ENCODE results near the gene RPA4. TPM values are rescaled to one million over a fixed set of nuclear protein-coding genes. Genes with fewer than 3 reads are reported as not detected.

Gene RPA4
- total RNA-seq, 4 donors from 2014 or later, result 0.23 to 1.1 (median 0.36) TPM; not detected in 1

GRCh38 chrX:96884027-96884426, 319 bp downstream of the RPA4 start:
- no peak overlapping the region for H3K4me3 ChIP-seq (ENCODE audit: low read depth, poor library complexity, severe bottlenecking)
- WGBS, 2 donors, result 89 to 96% methylated on average over 12 to 13 of the region's 13 CpGs
- no peak for DNase-seq (ENCODE audit: low spot score in 2 of 2)
- TF ChIP-seq POLR2A (IDR thresholded peaks at IDR 0.05) (no peak), CTCF (IDR thresholded peaks at IDR 0.05) (no peak)
- intact Hi-C loops (cut with DNase I; ENCODE audit: low total_unique reads), result no loop called here

- DNase-seq (ENCODE audit: low spot score in 2 of 2), result no peak
- TF ChIP-seq POLR2A (IDR thresholded peaks at IDR 0.05) (no peak), CTCF (IDR thresholded peaks at IDR 0.05) (no peak)
- 69 to 76% methylated on average over 1 of the region's 1 CpG for WGBS, 2 donors
- intact Hi-C loops (cut with DNase I; ENCODE audit: low total_unique reads), result no loop called here
- H3K4me3 ChIP-seq (ENCODE audit: low read depth, poor library complexity, severe bottlenecking), result no peak overlapping the region
These were observed 6.0 kb downstream of the RPA4 start for GRCh38 chrX:96889726-96890125.

- intact Hi-C loops (cut with DNase I; ENCODE audit: low total_unique reads), result no loop called here
- no peak overlapping the region for H3K4me3 ChIP-seq (ENCODE audit: low read depth, poor library complexity, severe bottlenecking)
- DNase-seq (ENCODE audit: low spot score in 2 of 2), result no peak
- 71 to 74% methylated on average over 2 of the region's 2 CpGs for WGBS, 2 donors
- TF ChIP-seq POLR2A (IDR thresholded peaks at IDR 0.05) (no peak), CTCF (IDR thresholded peaks at IDR 0.05) (no peak)
These were observed 23.0 kb downstream of the RPA4 start for GRCh38 chrX:96906741-96907140.

GRCh38 chrX:96907516-96908272, 24.0 kb downstream of the RPA4 start:
- 42 to 48% methylated on average over 3 of the region's 3 CpGs for WGBS, 2 donors
- TF ChIP-seq CTCF (IDR thresholded peaks at IDR 0.05) (no peak), POLR2A (IDR thresholded peaks at IDR 0.05) (no peak)
- H3K4me3 ChIP-seq (ENCODE audit: low read depth, poor library complexity, severe bottlenecking), result no peak overlapping the region
- DNase-seq (ENCODE audit: low spot score in 2 of 2), result no peak
- intact Hi-C loops (cut with DNase I; ENCODE audit: low total_unique reads), result no loop called here

GRCh38 chrX:96909291-96909690, 25.6 kb downstream of the RPA4 start:
- H3K4me3 ChIP-seq (ENCODE audit: low read depth, poor library complexity, severe bottlenecking), result no peak overlapping the region
- no peak for TF ChIP-seq CTCF (IDR thresholded peaks at IDR 0.05)
- no peak for TF ChIP-seq POLR2A (IDR thresholded peaks at IDR 0.05)
- DNase-seq (ENCODE audit: low spot score in 2 of 2), result no peak
- intact Hi-C loops (cut with DNase I; ENCODE audit: low total_unique reads), result no loop called here
- WGBS, 2 donors, result 67 to 79% methylated on average over 5 of the region's 5 CpGs

GRCh38 chrX:96918864-96919263, 35.2 kb downstream of the RPA4 start:
- DNase-seq (ENCODE audit: low spot score in 2 of 2), result no peak
- TF ChIP-seq POLR2A (IDR thresholded peaks at IDR 0.05) (no peak), CTCF (IDR thresholded peaks at IDR 0.05) (no peak)
- H3K4me3 ChIP-seq (ENCODE audit: low read depth, poor library complexity, severe bottlenecking), result no peak overlapping the region
- WGBS, 2 donors, result 79 to 91% methylated on average over 2 of the region's 2 CpGs
- intact Hi-C loops (cut with DNase I; ENCODE audit: low total_unique reads), result no loop called here
